Measurements from ENCODE around the gene C16orf86. TPM values are rescaled to one million over a fixed set of nuclear protein-coding genes. Genes with fewer than 3 reads are reported as not detected.

Gene C16orf86
- total RNA-seq, 2 donors from 2014 or later = 6.6 to 11.9 TPM

DNA sequence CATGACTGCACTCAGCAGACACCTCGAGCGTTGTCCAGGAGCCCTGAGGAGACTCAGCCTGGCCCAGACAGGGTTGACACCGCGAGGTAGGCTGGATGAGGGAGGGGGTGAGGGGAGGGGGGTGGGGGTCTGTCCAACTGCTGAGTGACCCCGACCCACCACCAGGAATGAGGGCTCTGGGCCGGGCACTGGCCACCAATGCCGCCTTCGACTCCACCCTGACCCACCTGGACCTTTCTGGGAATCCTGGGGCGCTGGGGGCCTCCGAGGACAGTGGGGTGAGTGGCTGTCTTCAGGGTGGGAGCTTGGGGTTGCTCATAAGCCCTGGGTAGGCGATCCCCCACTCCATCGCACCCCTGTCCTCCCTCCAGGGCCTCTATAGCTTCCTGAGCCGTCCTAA is 18.9 kb upstream of the C16orf86 start:
- DNase-seq (ENCODE audit: low spot score) (no peak), ATAC-seq (ENCODE audit: insufficient number of reproducible peaks, low FRiP score, low read depth) (no peak)
- peaks cover 0 to 10% of the 10 kb centered on the region in 2 donors for H3K4me1 ChIP-seq (ENCODE audit: control insufficient read depth in 1 of 2, low read depth in 2 of 2)
- no peaks in the 10 kb centered on the region for H3K9me3 ChIP-seq
- no peak overlapping the region for H3K4me3 ChIP-seq
- no peaks in the 10 kb centered on the region for H3K36me3 ChIP-seq
- H3K27me3 ChIP-seq (replicated peaks; ENCODE audit: insufficient read depth) = peaks cover 6% of the 10 kb centered on the region
- TF ChIP-seq, protein P1, sequence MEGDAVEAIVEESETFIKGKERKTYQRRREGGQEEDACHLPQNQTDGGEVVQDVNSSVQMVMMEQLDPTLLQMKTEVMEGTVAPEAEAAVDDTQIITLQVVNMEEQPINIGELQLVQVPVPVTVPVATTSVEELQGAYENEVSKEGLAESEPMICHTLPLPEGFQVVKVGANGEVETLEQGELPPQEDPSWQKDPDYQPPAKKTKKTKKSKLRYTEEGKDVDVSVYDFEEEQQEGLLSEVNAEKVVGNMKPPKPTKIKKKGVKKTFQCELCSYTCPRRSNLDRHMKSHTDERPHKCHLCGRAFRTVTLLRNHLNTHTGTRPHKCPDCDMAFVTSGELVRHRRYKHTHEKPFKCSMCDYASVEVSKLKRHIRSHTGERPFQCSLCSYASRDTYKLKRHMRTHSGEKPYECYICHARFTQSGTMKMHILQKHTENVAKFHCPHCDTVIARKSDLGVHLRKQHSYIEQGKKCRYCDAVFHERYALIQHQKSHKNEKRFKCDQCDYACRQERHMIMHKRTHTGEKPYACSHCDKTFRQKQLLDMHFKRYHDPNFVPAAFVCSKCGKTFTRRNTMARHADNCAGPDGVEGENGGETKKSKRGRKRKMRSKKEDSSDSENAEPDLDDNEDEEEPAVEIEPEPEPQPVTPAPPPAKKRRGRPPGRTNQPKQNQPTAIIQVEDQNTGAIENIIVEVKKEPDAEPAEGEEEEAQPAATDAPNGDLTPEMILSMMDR (IDR thresholded peaks at IDR 0.05) = no peak
- H3K27ac ChIP-seq = no peak overlapping the region

DNA sequence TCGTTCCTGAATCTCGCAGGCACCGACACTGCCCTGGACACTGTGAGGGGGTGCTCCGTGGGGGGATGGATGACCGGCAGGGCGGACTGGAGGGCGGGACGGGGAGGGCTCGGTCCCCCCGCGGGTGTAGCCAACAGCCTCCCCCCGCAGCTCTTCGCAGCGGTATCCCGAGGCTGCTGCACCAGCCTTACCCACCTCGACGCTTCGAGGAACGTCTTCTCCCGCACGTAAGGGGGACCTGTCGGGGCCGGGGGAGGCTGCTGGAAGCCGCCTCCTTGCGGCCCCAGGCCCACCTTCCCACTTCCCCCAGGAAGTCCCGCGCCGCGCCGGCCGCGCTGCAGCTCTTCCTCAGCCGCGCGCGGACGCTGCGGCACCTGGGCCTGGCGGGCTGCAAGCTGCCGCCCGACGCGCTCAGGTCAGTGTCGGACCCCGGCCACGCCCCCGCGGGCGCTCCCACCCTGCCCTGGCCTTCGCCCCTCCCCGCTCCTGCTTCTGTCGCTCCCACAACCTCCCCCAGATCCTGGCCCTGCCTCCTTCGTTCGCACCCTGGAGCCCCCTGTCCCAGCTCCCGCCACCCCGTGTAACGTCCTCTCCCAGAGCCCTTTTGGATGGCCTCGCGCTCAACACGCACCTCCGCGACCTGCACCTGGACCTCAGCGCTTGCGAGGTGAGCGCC is 18.4 kb upstream of the C16orf86 start:
- peaks cover 6% of the 10 kb centered on the region for H3K27me3 ChIP-seq (replicated peaks; ENCODE audit: insufficient read depth)
- ATAC-seq (ENCODE audit: insufficient number of reproducible peaks, low FRiP score, low read depth) (no peak), DNase-seq (ENCODE audit: low spot score) (no peak)
- TF ChIP-seq, protein P1 (IDR thresholded peaks at IDR 0.05) = no peak
- no peak overlapping the region for H3K4me3 ChIP-seq
- H3K36me3 ChIP-seq = no peaks in the 10 kb centered on the region
- peaks cover 1 to 10% of the 10 kb centered on the region in 2 donors for H3K4me1 ChIP-seq (ENCODE audit: control insufficient read depth in 1 of 2, low read depth in 2 of 2)
- no peak overlapping the region for H3K27ac ChIP-seq
- H3K9me3 ChIP-seq = no peaks in the 10 kb centered on the region

DNA sequence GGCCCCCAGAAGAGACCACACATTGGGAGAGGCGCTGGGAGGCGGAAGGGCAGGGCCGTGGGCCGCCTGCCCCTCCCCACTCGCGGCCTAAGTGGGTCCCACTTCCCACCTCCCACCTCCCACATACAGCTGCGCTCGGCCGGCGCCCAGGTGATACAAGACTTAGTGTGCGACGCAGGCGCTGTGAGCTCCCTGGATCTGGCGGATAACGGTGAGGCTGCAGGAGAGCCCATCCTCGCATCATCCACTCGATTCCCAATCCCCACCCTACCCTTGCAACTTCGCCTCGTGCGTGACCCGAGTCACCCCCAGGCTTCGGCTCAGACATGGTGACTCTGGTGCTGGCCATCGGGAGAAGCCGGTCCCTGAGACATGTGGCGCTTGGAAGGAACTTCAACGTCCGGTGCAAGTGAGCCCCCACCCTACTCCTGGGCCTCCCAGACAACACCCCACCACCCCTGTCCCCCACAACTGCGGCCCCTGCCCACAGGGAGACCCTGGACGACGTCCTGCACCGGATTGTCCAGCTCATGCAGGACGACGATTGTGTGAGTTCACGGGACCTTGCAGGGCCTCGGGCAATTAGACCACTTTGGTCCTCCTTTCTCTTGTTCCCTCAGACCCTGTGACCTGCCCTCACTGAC is 17.7 kb upstream of the C16orf86 start:
- TF ChIP-seq, protein P1 (IDR thresholded peaks at IDR 0.05) = no peak
- peaks cover 6% of the 10 kb centered on the region for H3K27me3 ChIP-seq (replicated peaks; ENCODE audit: insufficient read depth)
- no peak overlapping the region for H3K27ac ChIP-seq
- no peak for DNase-seq (ENCODE audit: low spot score)
- no peaks in the 10 kb centered on the region for H3K9me3 ChIP-seq
- no peak for ATAC-seq (ENCODE audit: insufficient number of reproducible peaks, low FRiP score, low read depth)
- peak overlapping the region; percentile 29 for H3K4me3 ChIP-seq
- H3K36me3 ChIP-seq = no peaks in the 10 kb centered on the region
- H3K4me1 ChIP-seq (ENCODE audit: control insufficient read depth in 1 of 2, low read depth in 2 of 2) = peaks cover 5 to 16% of the 10 kb centered on the region in 2 donors

DNA sequence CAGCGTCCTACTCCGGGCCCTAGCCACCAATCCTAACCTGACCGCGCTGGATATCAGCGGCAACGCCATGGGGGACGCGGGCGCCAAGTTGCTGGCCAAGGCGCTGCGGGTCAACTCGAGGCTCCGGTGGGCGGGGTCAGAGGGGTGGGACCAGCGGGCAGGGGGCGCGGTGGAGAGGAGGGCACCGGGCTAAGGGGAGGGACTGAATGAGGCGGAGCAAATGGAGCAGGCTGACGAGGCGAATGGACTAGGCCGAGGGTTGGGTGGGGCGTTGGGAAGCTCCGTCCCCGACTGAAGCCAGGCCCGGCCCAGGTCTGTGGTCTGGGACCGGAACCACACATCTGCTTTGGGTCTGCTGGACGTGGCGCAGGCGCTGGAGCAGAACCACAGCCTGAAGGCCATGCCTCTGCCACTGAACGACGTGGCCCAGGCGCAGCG is 17.1 kb upstream of the C16orf86 start:
- no peaks in the 10 kb centered on the region for H3K9me3 ChIP-seq
- peaks cover 6% of the 10 kb centered on the region for H3K27me3 ChIP-seq (replicated peaks; ENCODE audit: insufficient read depth)
- ATAC-seq (ENCODE audit: insufficient number of reproducible peaks, low FRiP score, low read depth) (no peak), DNase-seq (ENCODE audit: low spot score) (no peak)
- TF ChIP-seq, protein P1 (IDR thresholded peaks at IDR 0.05) = no peak
- no peaks in the 10 kb centered on the region for H3K36me3 ChIP-seq
- peaks cover 5 to 16% of the 10 kb centered on the region in 2 donors for H3K4me1 ChIP-seq (ENCODE audit: control insufficient read depth in 1 of 2, low read depth in 2 of 2)
- peak overlapping the region; percentile 29 for H3K4me3 ChIP-seq
- no peak overlapping the region for H3K27ac ChIP-seq

DNA sequence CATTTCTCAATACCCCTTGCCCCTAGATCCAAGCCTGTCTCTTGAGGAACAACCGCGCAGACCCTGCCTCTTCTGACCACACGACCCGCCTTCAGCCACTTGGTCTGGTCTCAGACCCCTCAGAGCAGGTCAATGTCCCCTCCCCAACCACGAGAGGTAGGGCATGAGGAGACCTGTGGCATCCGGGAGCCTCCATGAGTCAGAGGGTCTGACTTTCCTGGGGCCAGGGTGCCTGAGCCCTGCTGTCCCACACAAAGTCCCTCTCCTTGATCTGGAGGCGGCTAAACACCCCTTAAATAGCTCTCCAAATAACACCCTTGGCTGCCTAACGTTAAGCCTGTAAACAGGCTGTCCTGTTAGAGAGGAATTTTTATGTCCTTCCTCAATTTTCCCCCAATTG is 16.6 kb upstream of the C16orf86 start:
- TF ChIP-seq, protein P1 (IDR thresholded peaks at IDR 0.05) = no peak
- no peak for ATAC-seq (ENCODE audit: insufficient number of reproducible peaks, low FRiP score, low read depth)
- no peaks in the 10 kb centered on the region for H3K9me3 ChIP-seq
- no peak overlapping the region for H3K27ac ChIP-seq
- peaks cover 5 to 16% of the 10 kb centered on the region in 2 donors for H3K4me1 ChIP-seq (ENCODE audit: control insufficient read depth in 1 of 2, low read depth in 2 of 2)
- H3K4me3 ChIP-seq = no peak overlapping the region
- H3K27me3 ChIP-seq (replicated peaks; ENCODE audit: insufficient read depth) = peaks cover 6% of the 10 kb centered on the region
- DNase-seq (ENCODE audit: low spot score) = no peak
- H3K36me3 ChIP-seq = no peaks in the 10 kb centered on the region
